GM18909 (cell line): Measurements from ENCODE around the gene FBRS.
"Not testable (repeated sequence)": the region's sequence is repeated elsewhere in the genome, so short reads cannot be mapped to it uniquely, and the experiment has no call there.

Source experiments
- ATAC-seq: cut with Tn5 transposase; IDR thresholded peaks from one replicate; pipeline ENCODE4 v1.9.1; 2021; ENCODE audit warnings: mild to moderate bottlenecking; ENCODE audit not compliant: unreplicated experiment, poor library complexity

The FBRS gene

GRCh38 chr16:30657866-30658730 lies at the start of gene FBRS:
TSS of gene FBRS (plus strand) at chr16:30658431. CDS start at chr16:30659519, 1,088 bp downstream.
- peak; percentile 75 for ATAC-seq

GRCh38 chr16:30609002-30609925 lies 49.0 kb upstream of the FBRS start:
- ATAC-seq, result peak; percentile 24

GRCh38 chr16:30609926-30610839 lies 48.0 kb upstream of the FBRS start, which contains the start of gene ZNF689:
TSS of gene ZNF689 (minus strand) at chr16:30610389. CDS start at chr16:30610041, 348 bp downstream.
- peak; percentile 88 for ATAC-seq

GRCh38 chr16:30615358-30616091 lies 42.7 kb upstream of the FBRS start:
- ATAC-seq, result no peak

GRCh38 chr16:30619202-30619601 lies 39.0 kb upstream of the FBRS start:
- no peak for ATAC-seq

- ATAC-seq, result no peak
Measured at GRCh38 chr16:30619638-30620037, 38.6 kb upstream of the FBRS start.

GRCh38 chr16:30620169-30620568 lies 38.1 kb upstream of the FBRS start:
- ATAC-seq, result no peak

GRCh38 chr16:30621765-30622164 lies 36.5 kb upstream of the FBRS start:
- ATAC-seq, result no peak

- ATAC-seq, result no peak
Measured at GRCh38 chr16:30622455-30623032, 35.7 kb upstream of the FBRS start.

- no peak for ATAC-seq
Measured at GRCh38 chr16:30623536-30624283, 34.5 kb upstream of the FBRS start.

GRCh38 chr16:30626236-30626635 lies 32.0 kb upstream of the FBRS start:
- ATAC-seq, result no peak

- ATAC-seq, result no peak
Measured at GRCh38 chr16:30628628-30629540, 29.3 kb upstream of the FBRS start.

GRCh38 chr16:30632454-30632853 lies 25.8 kb upstream of the FBRS start:
- not testable (repeated sequence) for ATAC-seq

GRCh38 chr16:30633526-30633925 lies 24.7 kb upstream of the FBRS start:
- ATAC-seq, result no peak

- no peak for ATAC-seq
Measured at GRCh38 chr16:30636599-30636998, 21.6 kb upstream of the FBRS start.

GRCh38 chr16:30637139-30637538 lies 21.1 kb upstream of the FBRS start:
- ATAC-seq, result not testable (repeated sequence)

GRCh38 chr16:30637944-30638343 lies 20.3 kb upstream of the FBRS start:
- ATAC-seq, result no peak
